DND-41 (cell line): ENCODE data around the gene FBXL15.

Experiments used
- ATAC-seq: fragments of 200-7000 bp; cut with Tn5 transposase; 3 replicates; pipeline ENCODE4 v1.9.1; 2021; ENCODE audit warnings: low read depth; ENCODE audit not compliant: insufficient read depth
- DNase-seq: peaks from one replicate; pipeline ENCODE4 v3.0.0-alpha.2; 2020
- H2AFZ ChIP-seq: 2 replicates; pipeline ENCODE4 v1.6.0; 2012; ENCODE audit warnings: low read depth, low read length
- H3K27ac ChIP-seq: 2 replicates; pipeline ENCODE4 v1.5.1; 2012; ENCODE audit warnings: low read length, inconsistent platforms
- H3K27me3 ChIP-seq: fragments of 200-600 bp; sonication (generic); 2 replicates; pipeline ENCODE4 v1.6.0; 2012; ENCODE audit warnings: low read length, mild to moderate bottlenecking, inconsistent platforms; ENCODE audit not compliant: insufficient read depth, poor library complexity
- H3K36me3 ChIP-seq: 2 replicates; pipeline ENCODE4 v1.5.1; 2012; ENCODE audit warnings: low read length, inconsistent platforms; ENCODE audit not compliant: insufficient read depth
- H3K4me1 ChIP-seq: 2 replicates; pipeline ENCODE4 v1.5.1; 2012; ENCODE audit warnings: mild to moderate bottlenecking, low read length; ENCODE audit not compliant: insufficient read depth
- H3K4me2 ChIP-seq: 2 replicates; pipeline ENCODE4 v1.6.0; 2012; ENCODE audit warnings: mild to moderate bottlenecking, moderate library complexity, low read length, inconsistent platforms; ENCODE audit not compliant: insufficient read depth
- H3K4me3 ChIP-seq, 2 experiments: fragments of 200-600 bp in 1 of 2; shearing (Covaris generic) in 1 of 2; 2 replicates each; pipeline ENCODE4 v1.5.1; 2012 to 2016; ENCODE audit warnings: inconsistent platforms in 2 of 2, low read length in 2 of 2, mild to moderate bottlenecking in 2 of 2, low read depth in 1 of 2, moderate library complexity in 1 of 2
- H3K79me2 ChIP-seq: 2 replicates; pipeline ENCODE4 v1.6.0; 2012; ENCODE audit warnings: low read length, inconsistent platforms; ENCODE audit not compliant: insufficient read depth
- H3K9ac ChIP-seq: 2 replicates; pipeline ENCODE4 v1.6.0; 2012; ENCODE audit warnings: low read depth, mild to moderate bottlenecking, inconsistent platforms, low read length, moderate library complexity
- H3K9me3 ChIP-seq: 2 replicates; pipeline ENCODE4 v1.5.1; 2012; ENCODE audit warnings: low read length, moderate library complexity, mild to moderate bottlenecking, inconsistent platforms; ENCODE audit not compliant: insufficient read depth, severe bottlenecking
- H4K20me1 ChIP-seq: 2 replicates; pipeline ENCODE4 v1.6.0; 2012; ENCODE audit warnings: low read length; ENCODE audit not compliant: insufficient read depth
- EZH2 ChIP-seq: IDR thresholded peaks from 3 replicates; pipeline ENCODE4 v1.6.1; 2012; ENCODE audit warnings: borderline replicate concordance, low read depth, mild to moderate bottlenecking, moderate library complexity, low read length, inconsistent platforms; ENCODE audit not compliant: severe bottlenecking
- TF ChIP-seq, protein P1 (sequence below): IDR thresholded peaks from 2 replicates; pipeline ENCODE4 v1.5.1; 2012; ENCODE audit warnings: borderline replicate concordance, low read length, moderate library complexity, mild to moderate bottlenecking; ENCODE audit not compliant: poor library complexity, severe bottlenecking; ENCODE audit errors: extremely low read depth

The FBXL15 gene

GRCh38 chr10:102433619-102434046 lies 13.0 kb downstream of the FBXL15 start:
- no peak overlapping the region for H3K4me3 ChIP-seq
- no peak for DNase-seq
- peaks cover 55% of the 10 kb centered on the region for H3K4me1 ChIP-seq
- no peak overlapping the region for H3K27ac ChIP-seq
- TF ChIP-seq, protein P1, sequence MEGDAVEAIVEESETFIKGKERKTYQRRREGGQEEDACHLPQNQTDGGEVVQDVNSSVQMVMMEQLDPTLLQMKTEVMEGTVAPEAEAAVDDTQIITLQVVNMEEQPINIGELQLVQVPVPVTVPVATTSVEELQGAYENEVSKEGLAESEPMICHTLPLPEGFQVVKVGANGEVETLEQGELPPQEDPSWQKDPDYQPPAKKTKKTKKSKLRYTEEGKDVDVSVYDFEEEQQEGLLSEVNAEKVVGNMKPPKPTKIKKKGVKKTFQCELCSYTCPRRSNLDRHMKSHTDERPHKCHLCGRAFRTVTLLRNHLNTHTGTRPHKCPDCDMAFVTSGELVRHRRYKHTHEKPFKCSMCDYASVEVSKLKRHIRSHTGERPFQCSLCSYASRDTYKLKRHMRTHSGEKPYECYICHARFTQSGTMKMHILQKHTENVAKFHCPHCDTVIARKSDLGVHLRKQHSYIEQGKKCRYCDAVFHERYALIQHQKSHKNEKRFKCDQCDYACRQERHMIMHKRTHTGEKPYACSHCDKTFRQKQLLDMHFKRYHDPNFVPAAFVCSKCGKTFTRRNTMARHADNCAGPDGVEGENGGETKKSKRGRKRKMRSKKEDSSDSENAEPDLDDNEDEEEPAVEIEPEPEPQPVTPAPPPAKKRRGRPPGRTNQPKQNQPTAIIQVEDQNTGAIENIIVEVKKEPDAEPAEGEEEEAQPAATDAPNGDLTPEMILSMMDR, result no peak
- TF ChIP-seq EZH2, result no peak
- H3K9ac ChIP-seq, result no peak overlapping the region
- no peak for ATAC-seq
- no peak overlapping the region for H3K4me2 ChIP-seq
- no peaks in the 10 kb centered on the region for H3K9me3 ChIP-seq
- peaks cover 25% of the 10 kb centered on the region for H3K79me2 ChIP-seq
- H3K36me3 ChIP-seq, result peaks cover 3% of the 10 kb centered on the region
- no peaks in the 10 kb centered on the region for H4K20me1 ChIP-seq
- no peak overlapping the region for H2AFZ ChIP-seq
- H3K27me3 ChIP-seq, result no peaks in the 10 kb centered on the region

GRCh38 chr10:102434394-102435132 lies 13.9 kb downstream of the FBXL15 start:
- ATAC-seq, result no peak
- H3K9ac ChIP-seq, result peak overlapping the region; percentile 56
- H4K20me1 ChIP-seq, result no peaks in the 10 kb centered on the region
- no peaks in the 10 kb centered on the region for H3K27me3 ChIP-seq
- peak overlapping the region; percentile 77 for H3K4me2 ChIP-seq
- no peaks in the 10 kb centered on the region for H3K9me3 ChIP-seq
- peaks cover 3% of the 10 kb centered on the region for H3K36me3 ChIP-seq
- H3K27ac ChIP-seq, result peak overlapping the region; percentile 82
- no peak for TF ChIP-seq EZH2
- TF ChIP-seq, protein P1, result no peak
- peaks cover 25% of the 10 kb centered on the region for H3K79me2 ChIP-seq
- DNase-seq, result no peak
- peak overlapping the region in 1 of 2 experiments; percentile 60; a peak in 2 of 4 replicates for H3K4me3 ChIP-seq
- H2AFZ ChIP-seq, result peak overlapping the region; percentile 80
- peaks cover 55% of the 10 kb centered on the region for H3K4me1 ChIP-seq

- no peak for TF ChIP-seq EZH2
- TF ChIP-seq, protein P1, result no peak
- H3K27ac ChIP-seq, result peak overlapping the region; percentile 82
These were observed 14.5 kb downstream of the FBXL15 start for GRCh38 chr10:102435133-102435497.

More at GRCh38 chr10:102435133-102435497, 14.5 kb downstream of the FBXL15 start:
- Histone ChIP-seq H3K4me3 (peak overlapping the region in 1 of 2 experiments; percentile 60; a peak in 2 of 4 replicates), H3K9ac (peak overlapping the region; percentile 56), H3K79me2 (peaks cover 25% of the 10 kb centered on the region), H3K9me3 (no peaks in the 10 kb centered on the region), H4K20me1 (no peaks in the 10 kb centered on the region), H3K4me1 (peaks cover 55% of the 10 kb centered on the region), H3K4me2 (peak overlapping the region; percentile 77), H3K36me3 (peaks cover 3% of the 10 kb centered on the region), H3K27me3 (no peaks in the 10 kb centered on the region), H2AFZ (peak overlapping the region; percentile 80)
- DNase-seq (no peak), ATAC-seq (no peak)
